Lung microvascular endothelial cell (primary cell): ENCODE results near the gene PIP4K2A. TPM values are rescaled to one million over a fixed set of nuclear protein-coding genes. Genes with fewer than 3 reads are reported as not detected.
A peak's percentile ranks its signal among the peaks of the same experiment; 100 is the strongest.

Source experiments
- DNase-seq, 2 donors: peaks; one replicate each; pipeline versions ENCODE4 v3.0.0 to v3.0.0-alpha.2; 2010; ENCODE audit warnings: low read depth in 2 of 2
- total RNA-seq: library from RNA; depleted of rRNA; stranded (reverse); fragments of >200 nt; gene quantifications from 2 replicates; pipeline ENCODE4 v1.2.1, GENCODE V29; 2014

Gene PIP4K2A
- total RNA-seq, 1 donor from 2014 or later = 32.3 TPM

- no peak for DNase-seq
These were observed 47.3 kb downstream of the PIP4K2A start for GRCh38 chr10:22667093-22667480.

GRCh38 chr10:22666287-22667092 is 47.9 kb downstream of the PIP4K2A start:
- DNase-seq = no peak

GRCh38 chr10:22665329-22665728 is 49.0 kb downstream of the PIP4K2A start:
- DNase-seq = no peak

GRCh38 chr10:22662733-22663330 is 51.5 kb downstream of the PIP4K2A start:
- no peak for DNase-seq

GRCh38 chr10:22659866-22660265 is 54.5 kb downstream of the PIP4K2A start:
- DNase-seq = no peak

- no peak for DNase-seq
These were observed 55.5 kb downstream of the PIP4K2A start for GRCh38 chr10:22658745-22659410.

GRCh38 chr10:22657566-22658225 is 56.7 kb downstream of the PIP4K2A start:
- DNase-seq = peak; percentile 22 to 50

- DNase-seq = no peak
These were observed 57.4 kb downstream of the PIP4K2A start for GRCh38 chr10:22657024-22657423.

- DNase-seq = no peak
These were observed 58.3 kb downstream of the PIP4K2A start for GRCh38 chr10:22656036-22656435.

- DNase-seq = peak; percentile 32 to 46
These were observed 58.9 kb downstream of the PIP4K2A start for GRCh38 chr10:22655312-22655981.

- DNase-seq = no peak
These were observed 61.3 kb downstream of the PIP4K2A start for GRCh38 chr10:22652988-22653481.

- no peak for DNase-seq
These were observed 63.0 kb downstream of the PIP4K2A start for GRCh38 chr10:22651276-22651980.

- DNase-seq = no peak
These were observed 64.4 kb downstream of the PIP4K2A start for GRCh38 chr10:22649994-22650393.

GRCh38 chr10:22649390-22649841 is 65.0 kb downstream of the PIP4K2A start:
- DNase-seq = peak in 1 of 2 donors; percentile 58

- peak in 1 of 2 donors; percentile 68 for DNase-seq
These were observed 65.8 kb downstream of the PIP4K2A start for GRCh38 chr10:22648547-22648961.

GRCh38 chr10:22647244-22647643 is 67.1 kb downstream of the PIP4K2A start:
- no peak for DNase-seq

- no peak for DNase-seq
These were observed 68.0 kb downstream of the PIP4K2A start for GRCh38 chr10:22646388-22646853.

- no peak for DNase-seq
These were observed 70.2 kb downstream of the PIP4K2A start for GRCh38 chr10:22644222-22644621.

- DNase-seq = no peak
These were observed 70.6 kb downstream of the PIP4K2A start for GRCh38 chr10:22643775-22644174.

- DNase-seq = no peak
These were observed 71.3 kb downstream of the PIP4K2A start for GRCh38 chr10:22643116-22643515.
